HCEC 1CT (cell line): ENCODE data around the gene TIGD1.
"Not testable (repeated sequence)": the region's sequence is repeated elsewhere in the genome, so short reads cannot be mapped to it uniquely, and the experiment has no call there.

Source experiments
- DNase-seq: peaks from one replicate; pipeline ENCODE4 v3.0.0-alpha.2; 2017

Gene TIGD1

GRCh38 chr2:232550354-232551249 is at the start of gene TIGD1, which contains the start of gene EIF4E2:
Gene TIGD1 (minus strand): TSS chr2:232550557. CDS start chr2:232549882, 675 bp downstream.
Gene EIF4E2 (plus strand): TSS chr2:232550689. CDS start chr2:232550725, 36 bp downstream.
- DNase-seq = peak; percentile 94

GRCh38 chr2:232598293-232598692 is 47.9 kb upstream of the TIGD1 start:
- DNase-seq = no peak

- DNase-seq = no peak
These were observed 47.2 kb upstream of the TIGD1 start for GRCh38 chr2:232597362-232598079.

GRCh38 chr2:232593982-232594381 is 43.6 kb upstream of the TIGD1 start:
- no peak for DNase-seq

- DNase-seq = peak; percentile 72
These were observed 42.5 kb upstream of the TIGD1 start for GRCh38 chr2:232592772-232593395.

GRCh38 chr2:232588680-232589585 is 38.6 kb upstream of the TIGD1 start:
- peak; percentile 37 for DNase-seq

GRCh38 chr2:232588031-232588430 is 37.7 kb upstream of the TIGD1 start:
- no peak for DNase-seq

- DNase-seq = no peak
These were observed 37.2 kb upstream of the TIGD1 start for GRCh38 chr2:232587512-232587911.

- DNase-seq = no peak
These were observed 36.7 kb upstream of the TIGD1 start for GRCh38 chr2:232586943-232587505.

GRCh38 chr2:232584238-232584637 is 33.9 kb upstream of the TIGD1 start:
- no peak for DNase-seq

- no peak for DNase-seq
These were observed 31.4 kb upstream of the TIGD1 start for GRCh38 chr2:232581725-232582124.

GRCh38 chr2:232580648-232580981 is 30.3 kb upstream of the TIGD1 start:
- DNase-seq = no peak

GRCh38 chr2:232578626-232579025 is 28.3 kb upstream of the TIGD1 start:
- no peak for DNase-seq

- no peak for DNase-seq
These were observed 27.5 kb upstream of the TIGD1 start for GRCh38 chr2:232577841-232578240.

- DNase-seq = no peak
These were observed 26.6 kb upstream of the TIGD1 start for GRCh38 chr2:232576995-232577394.

- no peak for DNase-seq
These were observed 25.0 kb upstream of the TIGD1 start for GRCh38 chr2:232575404-232575746.

- peak; percentile 61 for DNase-seq
These were observed 24.5 kb upstream of the TIGD1 start for GRCh38 chr2:232574674-232575403.

GRCh38 chr2:232573771-232574435 is 23.5 kb upstream of the TIGD1 start:
- no peak for DNase-seq

- no peak for DNase-seq
These were observed 22.7 kb upstream of the TIGD1 start for GRCh38 chr2:232573042-232573441.

- no peak for DNase-seq
These were observed 20.7 kb upstream of the TIGD1 start for GRCh38 chr2:232571026-232571474.

GRCh38 chr2:232570481-232570880 is 20.1 kb upstream of the TIGD1 start:
- DNase-seq = not testable (repeated sequence)
